Motor neuron (in vitro differentiated cells): Measurements from ENCODE around the gene NRTN. TPM values are rescaled to one million over a fixed set of nuclear protein-coding genes. Genes with fewer than 3 reads are reported as not detected.

Source experiments
- ATAC-seq, 8 experiments: fragments of 200-7000 bp; cut with Tn5 transposase; replicated peaks in 6 of 8; 2 replicates each; pipeline ENCODE4 v1.8.0; 2021; ENCODE audit warnings: mild to moderate bottlenecking in 8 of 8, moderate library complexity in 8 of 8
- H3K27ac ChIP-seq, 2 donors: fragments of 250-450 bp; sonication (Bioruptor Pico); 2 replicates each; pipeline ENCODE4 v1.9.0; 2021; ENCODE audit warnings: antibody characterized with exemption in 2 of 2, mild to moderate bottlenecking in 2 of 2, moderate library complexity in 1 of 2
- H3K4me1 ChIP-seq, 2 donors: fragments of 250-450 bp; sonication (Bioruptor Pico); replicated peaks in 1 of 2; 2 replicates each; pipeline ENCODE4 v1.6.1; 2021; ENCODE audit warnings: antibody characterized with exemption in 2 of 2, mild to moderate bottlenecking in 2 of 2, moderate library complexity in 1 of 2
- H3K4me3 ChIP-seq, 5 donors: fragments of 250-450 bp; sonication (Bioruptor Pico); 2 replicates each; pipeline ENCODE4 v1.9.0; 2021; ENCODE audit warnings: antibody characterized with exemption in 5 of 5, mild to moderate bottlenecking in 5 of 5, moderate library complexity in 4 of 5
- WGBS, 10 experiments: fragments of 450-650 bp; shearing (Covaris generic); methylation state at CpG; one replicate each; pipeline ENCODE4 v1.0.0; 2022; 5-methylcytosine and 5-hydroxymethylcytosine counted together
- in situ Hi-C, 9 experiments: fragments of 400-800 bp; cut with MboI; loops; one replicate each; pipeline ENCODE4 v1.15.0; 2021; ENCODE audit warnings: low sequenced_read_pairs in 9 of 9, low pct_unique_long_range_greater_than_20kb in 2 of 9; ENCODE audit not compliant: unreplicated experiment in 9 of 9
- total RNA-seq, 8 experiments: library from RNA; unstranded; fragments of 300-600 nt; gene quantifications; 2 replicates each; pipeline versions ENCODE4 v1.2.3 to v1.2.4, GENCODE V29; 2022

The NRTN gene
- total RNA-seq, 8 experiments from 2014 or later, result 0.49 to 2.7 (median 1.1) TPM; not detected in 2

DNA sequence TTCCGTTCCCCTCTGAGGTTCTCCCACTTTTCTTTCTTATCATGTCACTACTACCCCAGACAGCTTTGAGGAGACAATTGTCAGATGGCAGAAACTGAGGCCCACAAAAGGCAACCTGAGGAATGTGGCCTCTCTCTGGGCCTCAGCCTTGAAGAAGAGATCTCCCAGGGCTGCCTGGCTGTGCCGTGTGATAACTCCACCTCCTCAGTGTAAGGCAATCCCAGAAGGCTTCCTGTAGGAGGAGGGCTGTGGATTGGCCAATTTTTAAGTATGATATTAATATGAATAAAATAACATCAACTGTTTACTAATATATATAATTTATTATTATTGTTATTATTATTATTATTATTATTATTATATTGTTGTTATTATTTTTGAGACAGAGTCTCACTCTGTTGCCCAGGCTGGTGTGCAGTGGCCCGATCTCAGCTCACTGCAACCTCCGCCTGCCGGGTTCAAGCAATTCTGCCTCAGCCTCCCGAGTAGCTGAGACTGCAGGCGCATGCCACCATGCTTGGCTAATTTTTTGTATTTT, 9.4 kb upstream of the NRTN start:
- peaks cover 0 to 4% of the 10 kb centered on the region in 2 donors for H3K4me1 ChIP-seq
- ATAC-seq, result no peak
- no peak overlapping the region for H3K4me3 ChIP-seq
- H3K27ac ChIP-seq, result no peak overlapping the region
- 61 to 100% (median 83%) methylated on average over 1 to 5 of the region's 7 CpGs; no CpG with 5 or more reads in 3 of the 10 experiments for WGBS, 10 experiments
- in situ Hi-C loops, result no loop called here

DNA sequence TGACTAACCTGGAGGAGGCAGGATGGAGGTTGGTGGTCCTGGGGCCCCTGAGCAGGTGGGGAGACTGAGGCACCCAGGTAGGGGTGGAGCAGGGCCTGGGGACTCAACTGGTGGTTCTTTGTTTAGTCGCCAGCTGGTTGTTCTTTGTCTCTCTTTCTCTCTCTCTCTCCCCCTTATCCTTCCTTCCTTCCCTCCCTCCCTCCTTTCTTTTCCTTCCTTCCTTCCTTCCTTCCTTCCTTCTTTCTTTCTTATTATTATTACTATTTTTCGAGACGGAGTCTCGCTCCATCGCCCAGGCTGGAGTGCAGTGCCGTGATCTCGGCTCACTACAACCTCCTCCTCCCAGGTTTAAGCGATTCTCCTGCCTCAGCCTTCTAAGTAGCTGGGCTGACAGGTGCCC, 6.6 kb upstream of the NRTN start:
- peaks cover 5 to 11% of the 10 kb centered on the region in 2 donors for H3K4me1 ChIP-seq
- WGBS, 10 experiments, result 60 to 100% (median 85%) methylated on average over 1 to 8 of the region's 8 CpGs; no CpG with 5 or more reads in 3 of the 10 experiments
- no peak for ATAC-seq
- in situ Hi-C loops, result no loop called here
- H3K27ac ChIP-seq, result no peak overlapping the region
- H3K4me3 ChIP-seq, result no peak overlapping the region

DNA sequence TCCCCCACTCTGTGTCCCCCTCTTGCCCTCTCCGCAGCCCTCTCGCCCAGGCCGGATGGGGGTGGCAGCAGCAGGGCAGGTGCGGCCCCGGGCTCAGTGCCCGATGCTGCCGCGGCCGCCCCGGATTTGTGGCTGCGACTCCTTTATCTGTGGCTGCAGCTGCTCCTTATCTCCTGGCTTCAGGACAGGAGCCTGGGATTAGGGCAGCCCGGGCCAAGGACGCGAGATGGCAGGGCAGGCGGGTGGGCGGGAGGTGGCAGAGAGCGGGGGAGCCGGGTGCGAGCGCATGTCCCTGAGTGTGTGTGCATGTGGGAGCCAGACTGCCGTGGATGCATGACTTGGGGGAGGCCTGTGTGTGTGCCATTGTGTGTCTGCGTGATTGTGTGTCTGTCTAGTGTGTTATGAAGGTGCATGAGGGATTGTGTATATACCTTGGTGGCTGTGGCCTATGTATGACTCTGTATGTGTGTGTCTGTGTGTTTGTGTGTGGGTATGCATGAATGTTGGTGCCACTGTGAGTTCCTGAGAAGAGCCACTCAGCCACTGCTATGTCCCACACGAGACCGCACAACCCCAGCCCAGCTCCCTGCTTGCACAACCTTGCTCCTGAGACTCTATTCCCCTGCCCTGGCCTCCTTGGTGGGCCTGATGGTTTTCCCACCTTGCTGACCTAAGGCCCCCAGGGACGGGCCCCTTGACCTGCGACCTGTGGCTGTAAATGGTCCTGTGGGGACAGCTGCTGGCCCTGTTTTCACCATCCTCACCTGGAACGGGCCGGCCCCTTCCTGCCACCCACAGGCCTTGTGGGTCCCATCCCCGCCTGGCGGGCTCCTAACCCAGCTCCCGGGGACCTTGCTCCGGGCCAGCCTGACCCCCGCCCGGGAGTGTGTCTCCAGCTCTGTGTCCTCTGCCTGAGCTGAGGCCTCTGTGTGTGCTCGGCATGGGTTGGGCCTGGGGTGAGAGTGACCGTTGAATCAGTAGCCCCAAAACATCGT, 5.3 kb upstream of the NRTN start:
- no peak overlapping the region for H3K4me3 ChIP-seq
- WGBS, 10 experiments, result 36 to 85% (median 59%) methylated on average over 1 to 6 of the region's 37 CpGs; no CpG with 5 or more reads in 6 of the 10 experiments
- no peak for ATAC-seq
- in situ Hi-C loops, result loop anchor here in 1 of 9 experiments (10.0 to 25.0 kb wide), 2 partner anchors 85 to 213 kb away; no protein-coding TSS in a partner anchor
- H3K27ac ChIP-seq, result no peak overlapping the region
- peaks cover 5 to 17% of the 10 kb centered on the region in 2 donors for H3K4me1 ChIP-seq

DNA sequence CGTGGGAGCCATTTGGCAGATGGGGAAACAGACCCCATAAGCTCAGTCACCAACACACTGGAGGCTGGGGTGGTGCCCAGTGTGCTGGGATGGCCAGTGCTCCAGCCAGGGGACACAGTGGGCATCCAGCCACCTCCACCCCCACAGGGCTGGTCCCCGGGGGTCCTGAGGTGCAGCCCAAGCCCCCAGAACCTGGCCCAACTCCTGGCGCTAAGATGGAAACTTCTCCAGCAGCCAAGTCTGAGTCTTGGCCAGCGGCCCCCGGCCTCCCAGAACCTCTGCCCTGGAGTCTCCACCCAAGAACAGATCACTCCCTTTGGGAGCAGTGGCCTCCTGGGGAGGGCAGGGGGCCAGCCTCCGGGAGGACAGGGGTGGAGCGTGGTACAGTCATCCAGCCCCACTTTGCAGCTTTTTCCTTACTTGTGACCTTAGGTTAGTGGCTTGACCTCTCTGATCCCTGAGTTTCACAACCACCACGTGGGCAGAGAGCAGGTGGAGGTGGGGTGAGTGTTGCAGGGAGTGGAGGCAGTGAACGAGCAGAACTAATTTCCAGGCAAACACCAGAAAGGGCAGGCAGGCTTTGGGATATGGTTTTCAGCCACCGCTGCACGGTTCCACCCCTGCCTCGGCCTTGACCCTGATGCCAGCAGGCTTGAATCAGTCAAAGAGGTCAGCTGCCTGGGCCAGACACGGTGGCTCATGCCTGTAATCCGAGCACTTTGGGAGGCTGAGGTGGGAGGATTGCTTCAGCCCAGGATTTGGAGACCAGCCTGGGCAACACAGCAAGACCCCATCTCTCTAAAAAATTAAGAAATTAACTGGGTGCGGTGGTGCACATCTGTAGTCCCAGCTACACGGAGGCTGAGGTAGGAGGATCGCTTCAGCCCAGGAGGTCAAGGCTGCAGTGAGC, 4.3 kb upstream of the NRTN start:
- Histone ChIP-seq H3K4me1 (peaks cover 5 to 19% of the 10 kb centered on the region in 2 donors), H3K4me3 (no peak overlapping the region), H3K27ac (no peak overlapping the region)
- in situ Hi-C loops, result loop anchor here in 1 of 9 experiments (10.0 to 25.0 kb wide), 2 partner anchors 84 to 212 kb away; no protein-coding TSS in a partner anchor
- 20 to 100% (median 69%) methylated on average over 1 to 6 of the region's 17 CpGs; no CpG with 5 or more reads in 4 of the 10 experiments for WGBS, 10 experiments
- ATAC-seq, result peak in 1 of 8 experiments; percentile 7

DNA sequence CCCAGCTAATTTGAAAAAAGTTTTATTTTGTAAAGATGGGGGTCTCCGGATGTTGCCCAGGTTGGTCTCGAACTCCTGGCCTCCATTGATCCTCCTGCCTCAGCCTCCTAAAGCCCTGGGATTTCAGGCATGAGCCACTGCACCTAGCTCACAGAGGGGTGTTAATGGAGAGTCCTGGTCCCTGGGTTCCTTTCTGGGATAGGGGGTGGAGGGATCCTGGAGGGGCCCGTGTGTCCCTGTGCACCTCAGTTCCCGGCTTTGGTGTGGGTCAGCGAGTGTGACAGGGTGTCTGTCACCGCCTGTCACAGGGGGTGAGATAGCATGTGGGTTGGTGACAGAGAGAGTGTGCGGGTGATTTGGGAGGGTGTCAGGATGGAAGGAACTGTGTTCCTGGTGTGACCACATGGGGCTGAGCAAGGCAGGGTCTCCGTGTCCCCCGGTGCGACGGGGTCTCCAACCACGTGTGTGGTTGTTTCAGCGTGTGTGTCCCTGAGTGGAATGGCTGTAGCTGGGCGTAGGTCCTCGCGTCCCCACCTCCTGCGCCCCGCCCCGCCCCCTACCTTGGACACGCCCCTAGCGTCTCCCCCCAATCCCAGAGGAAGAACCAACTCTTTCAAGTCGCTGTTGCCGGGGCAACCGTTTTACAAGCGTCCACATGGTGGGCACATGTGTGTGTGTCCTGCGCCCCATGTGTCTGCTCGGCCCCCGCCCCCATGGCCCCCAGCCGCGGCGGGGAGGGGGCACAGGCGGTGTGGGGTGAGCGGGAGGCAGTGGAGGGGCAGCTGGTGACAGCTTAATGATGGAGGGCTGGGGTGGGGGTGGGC, 2.9 kb upstream of the NRTN start:
- Histone ChIP-seq H3K4me1 (peaks cover 11 to 26% of the 10 kb centered on the region in 2 donors), H3K4me3 (no peak overlapping the region), H3K27ac (peak overlapping the region in 1 of 2 donors; percentile 0)
- in situ Hi-C loops, result loop anchor here in 1 of 9 experiments (10.0 to 25.0 kb wide), 2 partner anchors 83 to 210 kb away; no protein-coding TSS in a partner anchor
- ATAC-seq, result peak in 7 of 8 experiments; percentile 37 to 65 (median 45)
- WGBS, 10 experiments, result 0 to 100% (median 10%) methylated on average over 1 to 4 of the region's 33 CpGs; no CpG with 5 or more reads in 4 of the 10 experiments

DNA sequence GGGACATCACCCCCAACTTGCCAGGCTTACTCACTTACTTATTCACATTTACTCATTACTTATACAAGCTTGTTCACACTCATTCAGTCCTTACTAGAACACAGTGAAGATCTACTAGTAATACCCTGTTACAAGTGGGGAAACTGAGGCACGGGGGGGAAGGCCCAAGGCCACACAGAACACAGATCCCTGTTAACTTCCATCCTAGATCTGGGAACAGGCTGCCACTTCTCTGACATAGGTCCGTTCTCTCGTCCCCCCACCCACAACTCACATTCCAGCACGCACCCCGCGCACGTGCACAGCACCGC, 1.5 kb upstream of the NRTN start:
- ATAC-seq, result no peak
- WGBS, 10 experiments, result 0 to 42% methylated on average over 1 to 7 of the region's 8 CpGs; no CpG with 5 or more reads in 8 of the 10 experiments
- Histone ChIP-seq H3K4me1 (peaks cover 11 to 26% of the 10 kb centered on the region in 2 donors), H3K4me3 (no peak overlapping the region), H3K27ac (no peak overlapping the region)
- in situ Hi-C loops, result loop anchor here in 1 of 9 experiments (10.0 to 25.0 kb wide), 2 partner anchors 81 to 209 kb away; no protein-coding TSS in a partner anchor

DNA sequence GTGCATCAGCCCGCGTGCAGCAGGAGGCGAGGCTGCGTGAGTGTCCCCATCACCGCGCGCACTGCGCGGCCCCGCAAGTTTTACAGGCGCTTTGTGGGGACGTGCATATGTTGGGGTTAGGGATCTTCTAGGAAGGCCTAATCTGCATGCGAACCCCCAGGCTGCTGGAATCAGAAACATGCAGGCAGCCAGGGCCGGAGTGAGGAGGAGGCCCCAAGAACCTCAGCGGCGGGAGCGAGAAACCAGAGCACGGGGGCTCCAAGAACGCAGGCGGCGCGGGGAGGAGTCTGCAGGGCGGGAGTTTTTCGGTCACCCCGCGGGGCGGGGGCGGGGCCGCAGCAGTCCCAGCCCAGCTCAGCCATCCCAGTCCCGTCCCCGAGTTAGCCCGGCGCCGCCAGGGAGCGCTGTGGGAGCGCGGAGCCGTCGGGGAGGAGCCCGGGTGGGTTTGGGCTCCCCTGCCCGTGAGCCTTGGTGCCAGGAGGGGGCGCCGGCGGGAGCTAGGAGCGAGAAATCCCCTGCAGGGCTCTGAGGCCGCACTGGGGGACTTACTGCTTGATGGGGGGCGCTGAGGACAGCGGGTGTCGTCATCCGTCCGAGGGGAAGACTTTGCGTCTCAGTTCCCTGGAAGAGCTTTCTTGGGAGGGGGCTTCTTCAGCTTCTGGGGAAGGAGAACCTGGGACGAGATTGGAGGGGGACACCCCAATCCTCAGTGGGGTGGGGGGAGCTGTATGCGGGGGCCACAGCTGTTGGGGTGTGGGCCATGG, 933 bp upstream of the NRTN start:
- peak; percentile 72 to 91 (median 75) for ATAC-seq
- Histone ChIP-seq H3K4me1 (peaks cover 11 to 26% of the 10 kb centered on the region in 2 donors), H3K27ac (no peak overlapping the region), H3K4me3 (peak overlapping the region in 1 of 5 donors; percentile 37)
- in situ Hi-C loops, result loop anchor here in 1 of 9 experiments (10.0 to 25.0 kb wide), 2 partner anchors 81 to 208 kb away; no protein-coding TSS in a partner anchor
- 14 to 35% methylated on average over 10 to 12 of the region's 54 CpGs; no CpG with 5 or more reads in 8 of the 10 experiments for WGBS, 10 experiments

DNA sequence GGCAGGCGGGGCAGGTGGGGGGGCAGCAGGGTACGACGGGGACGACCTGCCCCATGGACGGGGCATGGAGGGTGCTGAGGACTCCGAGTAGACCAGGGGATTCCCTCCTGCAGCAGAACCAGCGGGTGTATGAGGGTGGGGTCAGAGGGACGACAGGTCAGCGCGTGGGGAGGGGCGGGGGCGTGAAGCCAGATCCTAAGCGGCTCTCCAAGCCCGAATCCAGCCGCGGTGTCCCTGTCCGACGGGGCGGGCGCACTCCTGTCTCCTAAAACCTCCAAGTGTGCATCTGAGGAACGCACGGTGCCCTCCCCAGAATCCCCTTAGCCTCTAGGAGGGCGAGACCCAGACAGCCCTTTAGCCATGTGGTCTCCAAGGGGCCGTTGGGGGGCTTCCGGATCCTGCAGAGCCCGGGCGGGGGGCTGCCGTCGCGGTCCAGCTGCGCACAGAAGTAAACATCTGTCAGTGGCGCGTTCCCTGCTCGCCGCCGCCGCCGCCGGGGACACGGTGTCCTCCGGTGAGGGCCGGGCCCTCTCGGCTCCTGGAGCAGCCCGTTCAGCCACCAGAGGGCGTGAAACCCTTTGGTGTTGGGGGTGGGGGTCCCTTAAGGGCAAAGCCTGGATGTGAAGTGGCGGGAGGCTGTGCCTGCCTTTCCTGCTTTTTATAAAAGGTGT, 730 bp downstream of the NRTN start:
- in situ Hi-C loops, result loop anchor here in 1 of 9 experiments (10.0 to 25.0 kb wide), 2 partner anchors 79 to 207 kb away; no protein-coding TSS in a partner anchor
- peak; percentile 3 to 63 (median 48) for ATAC-seq
- WGBS, 10 experiments, result no CpG with 5 or more reads among the region's 46 CpGs

DNA sequence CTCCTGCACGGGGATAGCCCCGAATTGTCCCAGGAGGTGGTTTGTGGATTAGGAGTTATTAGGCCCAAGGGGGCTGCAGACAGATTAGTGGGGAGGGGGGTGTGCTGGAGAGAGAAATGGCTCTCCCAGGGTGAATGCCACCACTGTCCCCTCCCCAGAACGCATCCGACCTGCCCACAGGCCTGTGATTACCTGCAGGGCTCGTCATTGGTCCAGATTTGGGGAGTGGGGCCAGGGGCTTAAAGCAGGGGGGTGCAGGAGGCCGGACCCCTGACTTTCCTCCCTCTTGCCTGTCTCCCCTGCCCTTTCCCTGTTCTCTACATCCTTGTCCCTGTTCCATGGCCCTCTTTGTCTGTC, 1.2 kb downstream of the NRTN start:
- in situ Hi-C loops, result loop anchor here in 1 of 9 experiments (10.0 to 25.0 kb wide), 2 partner anchors 79 to 206 kb away; no protein-coding TSS in a partner anchor
- Histone ChIP-seq H3K4me3 (peak overlapping the region in 4 of 5 donors; percentile 25 to 37 (median 32)), H3K4me1 (peaks cover 11 to 26% of the 10 kb centered on the region in 2 donors), H3K27ac (no peak overlapping the region)
- WGBS, 10 experiments, result 17 to 20% methylated on average over 1 to 4 of the region's 6 CpGs; no CpG with 5 or more reads in 8 of the 10 experiments
- ATAC-seq, result no peak

More for the DNA sequence above, 730 bp downstream of the NRTN start:
- H3K27ac ChIP-seq, result peak overlapping the region in 1 of 2 donors; percentile 36
- H3K4me1 ChIP-seq, result peaks cover 11 to 26% of the 10 kb centered on the region in 2 donors
- H3K4me3 ChIP-seq, result peak overlapping the region in 4 of 5 donors; percentile 25 to 37 (median 32)

DNA sequence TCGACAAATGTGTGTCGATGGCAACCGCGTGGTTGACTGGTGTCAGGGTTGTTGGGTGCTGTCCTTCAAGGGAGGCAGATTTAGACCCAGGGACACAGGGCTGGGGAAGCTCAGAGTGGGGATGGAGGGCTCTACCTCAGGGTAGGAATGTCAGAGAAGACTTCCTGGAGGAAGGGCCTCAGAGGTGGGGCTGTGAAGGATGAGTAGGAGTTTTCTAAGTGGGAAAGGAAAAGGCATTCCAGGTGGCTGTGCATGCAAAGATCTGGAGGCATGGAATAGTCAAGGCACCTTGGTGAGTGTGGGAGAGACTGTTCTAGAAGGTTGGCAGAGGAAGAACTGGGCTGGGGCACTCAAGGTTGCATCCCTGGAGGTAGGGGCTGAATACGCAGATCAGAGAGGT, 2.0 kb downstream of the NRTN start:
- no peak overlapping the region for H3K4me3 ChIP-seq
- no peak for ATAC-seq
- no peak overlapping the region for H3K27ac ChIP-seq
- in situ Hi-C loops, result loop anchor here in 1 of 9 experiments (10.0 to 25.0 kb wide), 2 partner anchors 78 to 205 kb away; no protein-coding TSS in a partner anchor
- 70 to 96% (median 89%) methylated on average over 1 to 5 of the region's 5 CpGs; no CpG with 5 or more reads in 6 of the 10 experiments for WGBS, 10 experiments
- peaks cover 11 to 24% of the 10 kb centered on the region in 2 donors for H3K4me1 ChIP-seq
